ENCODE measurements around the gene MARCHF4.
"Not testable (repeated sequence)": the region's sequence is repeated elsewhere in the genome, so short reads cannot be mapped to it uniquely, and the experiment has no call there.

MARCHF4 gene

GRCh38 chr2:216392018-216392562, 19.8 kb upstream of the MARCHF4 start:
- in situ Hi-C loops (cut with HindIII; ENCODE audit: low sequenced_read_pairs): no loop called here

GRCh38 chr2:216391401-216391800, 19.1 kb upstream of the MARCHF4 start:
- in situ Hi-C loops (cut with HindIII; ENCODE audit: low sequenced_read_pairs): no loop called here

DNA sequence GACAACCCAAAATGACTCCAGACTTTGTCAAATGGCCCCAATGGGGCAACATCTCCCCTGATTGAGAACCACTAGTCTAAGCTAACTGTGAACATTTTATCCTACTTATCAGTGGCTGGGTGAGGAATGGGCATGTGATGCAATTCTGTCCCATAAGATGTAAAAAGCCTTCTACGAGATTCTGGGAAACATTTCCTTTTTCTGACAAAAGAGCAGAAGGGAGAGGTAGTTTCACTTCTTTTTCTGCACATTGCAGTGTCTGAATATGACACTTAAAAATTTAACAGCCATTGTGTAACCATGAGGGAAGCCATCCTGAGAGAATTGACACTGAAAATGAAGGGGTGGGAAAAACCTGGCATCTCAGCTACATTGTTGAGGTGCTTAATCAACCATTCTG, 17.3 kb upstream of the MARCHF4 start:
- in situ Hi-C loops (cut with HindIII; ENCODE audit: low sequenced_read_pairs): no loop called here

GRCh38 chr2:216388046-216388884, 16.0 kb upstream of the MARCHF4 start:
- in situ Hi-C loops (cut with HindIII; ENCODE audit: low sequenced_read_pairs): no loop called here

DNA sequence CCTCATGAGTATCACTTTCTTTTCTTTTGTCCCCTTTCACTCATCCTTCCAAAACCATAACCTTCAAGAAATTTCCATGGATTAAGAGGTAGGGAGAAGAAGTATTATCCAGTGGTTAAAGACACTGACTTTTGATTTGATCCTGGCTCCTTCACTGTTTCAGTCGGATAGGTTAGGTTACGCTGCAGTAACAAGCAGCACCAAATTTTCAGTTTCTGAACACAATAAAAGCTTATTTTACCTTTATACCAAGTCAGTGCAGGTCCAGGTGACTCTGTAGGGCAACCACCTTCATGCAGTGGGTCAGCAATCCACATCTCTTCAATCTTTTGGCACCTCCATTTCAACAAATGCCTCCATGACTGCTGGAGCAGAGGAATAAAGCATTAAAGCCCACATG, 15.0 kb upstream of the MARCHF4 start:
- in situ Hi-C loops (cut with HindIII; ENCODE audit: low sequenced_read_pairs): no loop called here

DNA sequence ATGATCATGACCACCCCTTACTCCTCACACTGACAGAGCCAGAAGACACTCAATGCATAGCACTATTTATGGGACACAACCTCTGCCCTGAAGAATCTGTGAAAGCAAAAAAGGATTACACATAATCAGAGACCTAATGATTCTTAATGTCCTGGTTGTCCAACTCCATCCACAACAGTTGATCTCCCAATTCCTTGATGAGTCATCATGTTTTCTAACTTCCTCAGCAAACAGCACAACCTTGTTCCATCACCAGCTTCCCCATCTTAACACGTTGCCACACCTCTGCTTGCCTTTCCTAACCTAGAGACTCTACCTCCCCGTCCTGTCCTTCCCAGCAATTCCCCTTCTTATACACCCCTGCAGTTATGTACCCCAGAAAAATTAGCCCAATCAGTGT, 13.2 kb upstream of the MARCHF4 start:
- in situ Hi-C loops (cut with HindIII; ENCODE audit: low sequenced_read_pairs): no loop called here

GRCh38 chr2:216384409-216384808, 12.1 kb upstream of the MARCHF4 start:
- in situ Hi-C loops (cut with HindIII; ENCODE audit: low sequenced_read_pairs): not testable (repeated sequence)

DNA sequence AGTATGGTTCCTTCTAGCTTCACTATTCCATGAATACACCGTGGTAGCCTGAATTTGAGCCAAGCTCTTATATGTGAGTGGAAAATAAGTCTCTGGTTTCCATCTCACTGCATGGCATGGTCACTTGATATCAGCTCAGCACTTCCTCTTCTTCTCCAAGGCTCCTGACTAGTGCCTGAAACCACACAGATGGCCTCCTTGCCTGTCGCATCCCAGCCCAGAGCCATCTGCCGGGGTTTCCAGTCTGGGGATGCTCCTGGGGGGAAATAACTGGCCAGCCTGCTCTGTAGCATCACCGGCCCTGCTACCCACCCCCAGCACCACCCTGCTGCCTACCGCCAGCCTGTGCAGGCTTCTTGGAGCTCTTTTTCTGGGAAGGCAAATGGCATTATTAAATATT, 7.7 kb upstream of the MARCHF4 start:
- in situ Hi-C loops (cut with HindIII; ENCODE audit: low sequenced_read_pairs): no loop called here

- in situ Hi-C loops (cut with HindIII; ENCODE audit: low sequenced_read_pairs): no loop called here
Measured at GRCh38 chr2:216375286-216375685, 3.0 kb upstream of the MARCHF4 start.

DNA sequence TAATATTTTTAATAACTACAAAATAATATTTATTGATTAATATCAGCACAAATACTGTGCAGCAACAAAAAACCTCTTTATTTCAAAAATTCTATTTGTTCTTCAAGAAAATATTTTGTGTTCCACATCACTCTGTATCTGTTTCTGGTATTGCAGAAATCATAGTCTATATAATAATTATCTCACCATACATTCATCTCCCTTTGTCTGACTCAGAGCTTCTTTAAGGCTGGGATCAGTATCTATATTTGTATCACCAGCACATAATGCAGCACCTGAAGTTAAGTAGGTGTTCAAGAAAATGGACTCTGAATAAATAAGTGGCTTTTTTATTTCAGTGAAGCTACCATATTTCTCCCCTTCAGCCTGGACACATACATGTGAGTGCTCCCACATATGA, 1.6 kb upstream of the MARCHF4 start:
- in situ Hi-C loops (cut with HindIII; ENCODE audit: low sequenced_read_pairs): no loop called here

GRCh38 chr2:216372761-216373291, 543 bp upstream of the MARCHF4 start:
- in situ Hi-C loops (cut with HindIII; ENCODE audit: low sequenced_read_pairs): no loop called here

- in situ Hi-C loops (cut with HindIII; ENCODE audit: low sequenced_read_pairs): no loop called here
Measured at GRCh38 chr2:216370961-216371712, 1.1 kb downstream of the MARCHF4 start.

DNA sequence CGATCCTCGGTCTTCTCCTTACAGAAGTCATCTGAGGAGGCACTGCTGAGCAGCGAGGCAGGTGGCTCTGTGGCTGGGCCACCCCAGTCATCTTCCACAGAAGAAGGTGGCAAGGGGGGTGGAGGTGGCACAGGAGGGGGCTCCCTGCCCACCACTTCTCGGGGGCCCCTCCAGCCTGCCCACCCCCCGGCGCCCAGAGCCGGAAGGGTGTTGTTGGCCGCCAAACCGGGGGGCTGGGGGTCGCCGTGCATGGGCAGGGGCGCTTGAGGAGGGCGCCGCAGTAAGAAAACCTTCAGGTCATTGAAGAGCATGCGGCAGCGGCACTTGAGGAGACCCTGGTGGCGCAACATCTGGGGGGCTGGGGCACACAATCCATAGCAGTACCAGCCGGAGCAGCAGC, 2.5 kb downstream of the MARCHF4 start:
- in situ Hi-C loops (cut with HindIII; ENCODE audit: low sequenced_read_pairs): no loop called here

- in situ Hi-C loops (cut with HindIII; ENCODE audit: low sequenced_read_pairs): no loop called here
Measured at GRCh38 chr2:216366777-216367471, 5.4 kb downstream of the MARCHF4 start.

- in situ Hi-C loops (cut with HindIII; ENCODE audit: low sequenced_read_pairs): no loop called here
Measured at GRCh38 chr2:216365518-216365917, 6.8 kb downstream of the MARCHF4 start.

DNA sequence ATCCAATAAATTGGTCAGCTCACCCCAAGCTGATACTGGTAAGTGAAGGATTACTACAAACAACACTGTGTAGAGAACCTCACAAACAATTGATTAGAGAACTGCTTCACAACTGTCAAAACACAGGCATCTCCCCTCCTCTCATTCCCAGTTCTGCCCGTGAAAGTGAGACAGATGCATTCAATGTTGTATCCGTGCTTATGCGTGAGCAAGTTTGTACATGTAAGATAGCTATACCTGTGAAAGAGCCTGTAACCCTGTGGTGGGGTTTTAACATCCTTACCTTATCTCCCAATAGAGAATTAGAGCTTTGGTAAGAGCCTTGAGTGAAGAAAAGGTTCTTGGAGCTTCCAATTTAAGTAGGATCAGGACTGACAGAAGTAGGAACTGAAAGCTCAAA, 9.1 kb downstream of the MARCHF4 start:
- in situ Hi-C loops (cut with HindIII; ENCODE audit: low sequenced_read_pairs): no loop called here

DNA sequence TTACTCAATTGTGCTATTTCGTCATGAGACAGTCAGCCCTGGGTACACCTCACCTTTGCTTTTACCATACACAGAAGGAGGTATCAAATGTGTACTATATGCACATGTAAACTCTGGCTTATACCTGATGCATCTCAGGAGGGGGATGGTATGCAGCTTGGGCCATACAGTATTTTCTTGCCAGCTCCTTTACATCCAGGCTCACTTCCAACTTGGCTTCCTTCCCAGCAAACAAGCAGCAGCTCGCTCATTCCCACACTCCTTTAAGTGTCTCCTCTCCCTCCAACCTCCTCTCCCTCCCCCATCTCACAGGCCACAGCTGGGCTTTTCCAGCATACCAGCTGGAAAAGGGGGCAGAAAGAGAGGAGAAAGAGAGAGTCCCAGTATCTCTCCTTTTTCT, 9.6 kb downstream of the MARCHF4 start:
- in situ Hi-C loops (cut with HindIII; ENCODE audit: low sequenced_read_pairs): no loop called here

DNA sequence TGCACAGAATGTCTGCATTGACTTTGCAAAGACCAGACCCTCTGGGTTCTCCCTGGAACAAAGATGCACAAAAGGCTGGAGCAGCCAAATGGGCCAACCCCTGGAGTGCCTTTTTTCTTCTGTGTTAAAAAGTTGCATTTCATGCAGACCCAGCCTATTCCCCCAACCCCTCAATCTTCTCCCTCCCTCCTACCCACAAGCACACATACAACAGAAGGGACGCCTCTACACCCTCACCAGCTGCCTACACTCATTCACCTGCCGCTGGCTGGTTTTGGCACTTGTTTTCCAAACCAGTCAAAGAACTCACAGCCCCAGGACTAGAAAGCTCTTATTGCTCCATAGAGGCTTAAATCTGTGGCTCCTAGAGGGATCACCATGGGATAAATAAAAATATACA, 16.6 kb downstream of the MARCHF4 start:
- in situ Hi-C loops (cut with HindIII; ENCODE audit: low sequenced_read_pairs): no loop called here

DNA sequence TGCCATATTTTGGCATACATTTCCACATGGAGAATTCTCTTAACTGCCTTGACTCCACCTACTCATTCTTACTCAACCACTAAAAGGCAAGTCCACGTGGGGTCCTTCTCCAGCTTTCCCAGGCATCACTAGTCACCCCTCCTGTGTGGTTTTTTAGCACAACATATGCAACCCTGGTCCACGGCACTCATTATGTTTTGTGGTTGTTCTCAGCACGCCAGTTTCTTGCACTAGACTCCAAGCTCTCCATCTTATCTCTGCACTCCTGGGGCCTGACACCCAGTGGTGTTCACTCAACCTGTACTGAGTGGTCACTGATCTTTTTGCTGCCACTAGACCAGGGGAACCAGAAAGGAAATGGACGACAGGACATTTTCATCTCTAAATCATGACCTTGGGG, 18.0 kb downstream of the MARCHF4 start:
- in situ Hi-C loops (cut with HindIII; ENCODE audit: low sequenced_read_pairs): no loop called here

- in situ Hi-C loops (cut with HindIII; ENCODE audit: low sequenced_read_pairs): no loop called here
Measured at GRCh38 chr2:216352653-216353270, 19.5 kb downstream of the MARCHF4 start.

All from DLD1 (cell line).